HepG2 (cell line): ENCODE measurements around the gene CHCHD1. TPM values are rescaled to one million over a fixed set of nuclear protein-coding genes. Genes with fewer than 3 reads are reported as not detected.
A peak's percentile ranks its signal among the peaks of the same experiment; 100 is the strongest.

ENCODE experiments used
- CBX2 ChIP-seq, 2 experiments: fragments of 200-600 bp in 1 of 2; sonication (generic); formaldehyde crosslinking in 1 of 2; IDR thresholded peaks; 2 replicates each; pipeline versions ENCODE4 v1.7.0 to v1.8.1; 2018 to 2022; ENCODE audit warnings: low read depth in 2 of 2, low read length in 1 of 2, mild to moderate bottlenecking in 1 of 2, missing genetic modification reagents in 1 of 2
- DR1 ChIP-seq: sonication (generic); formaldehyde crosslinking; IDR thresholded peaks from 2 replicates; pipeline ENCODE4 v1.8.0; 2021; ENCODE audit warnings: mild to moderate bottlenecking, missing genetic modification reagents, inconsistent platforms
- EZH2 ChIP-seq: conservative IDR thresholded peaks from 2 replicates; pipeline ENCODE4 v1.6.1; 2012; ENCODE audit warnings: mild to moderate bottlenecking, low read depth, low read length, moderate library complexity
- NONO ChIP-seq, 2 experiments: fragments of 450-650 bp in 1 of 2; sonication (generic) in 1 of 2; formaldehyde crosslinking in 1 of 2; IDR thresholded peaks in 1 of 2; conservative IDR thresholded peaks in 1 of 2; 2 replicates each; pipeline versions ENCODE4 v1.6.1 to v1.8.0; 2017 to 2022; ENCODE audit warnings: mild to moderate bottlenecking in 1 of 2, missing genetic modification reagents in 1 of 2, moderate library complexity in 1 of 2
- RELA ChIP-seq: sonication (generic); formaldehyde crosslinking; IDR thresholded peaks from 2 replicates; pipeline ENCODE4 v1.4.0; 2020; ENCODE audit warnings: missing genetic modification reagents
- SNRNP70 ChIP-seq: fragments of 200-400 bp; formaldehyde crosslinking; IDR thresholded peaks from 2 replicates; pipeline ENCODE4 v1.6.1; 2017; ENCODE audit warnings: mild to moderate bottlenecking, low read depth, low read length, moderate library complexity
- THYN1 ChIP-seq: sonication (generic); formaldehyde crosslinking; IDR thresholded peaks from 2 replicates; pipeline ENCODE4 v1.8.1; 2023; ENCODE audit warnings: low read depth, mild to moderate bottlenecking, moderate library complexity, missing genetic modification reagents, borderline replicate concordance
- ZNF24 ChIP-seq: fragments of 450-650 bp; IDR thresholded peaks from 2 replicates; pipeline ENCODE4 v1.6.1; 2017; ENCODE audit warnings: antibody characterized with exemption, mild to moderate bottlenecking
- ZNF598 ChIP-seq: sonication (generic); formaldehyde crosslinking; IDR thresholded peaks from 2 replicates; pipeline ENCODE4 v1.5.1; 2020; ENCODE audit warnings: mild to moderate bottlenecking, missing genetic modification reagents, borderline replicate concordance
- ZNF619 ChIP-seq: sonication (generic); formaldehyde crosslinking; IDR thresholded peaks from 2 replicates; pipeline ENCODE4 v1.4.0; 2020; ENCODE audit warnings: mild to moderate bottlenecking, missing genetic modification reagents
- ZNF652 ChIP-seq: IDR thresholded peaks from 2 replicates; pipeline ENCODE4 v1.6.1; 2016; ENCODE audit warnings: low read depth, borderline replicate concordance
- ZNF841 ChIP-seq: sonication (generic); formaldehyde crosslinking; IDR thresholded peaks from 2 replicates; pipeline ENCODE4 v1.8.1; 2023; ENCODE audit warnings: missing genetic modification reagents, borderline replicate concordance
- polyA plus RNA-seq, 8 experiments: library from polyadenylated mRNA; depleted of rRNA in 3 of 8; stranded (reverse) in 7 of 8; unstranded in 1 of 8; fragments of >200 nt; fragmentation: Illumina TruSeq in 4 of 8; extraction: Trizol in 4 of 8; gene quantifications; 2 replicates each; pipeline versions ENCODE4 v1.2.1 to v1.2.3, GENCODE V29; 2011 to 2016; ENCODE audit warnings: low read depth in 4 of 8, missing spikeins in 1 of 8, mixed read lengths in 1 of 8; ENCODE audit not compliant: insufficient read depth in 1 of 8
- total RNA-seq, 5 experiments: library from RNA; depleted of rRNA; stranded (reverse); fragments of >200 nt; fragmentation: Illumina TruSeq; extraction: Trizol; gene quantifications; 2 replicates each; pipeline ENCODE4 v1.2.3, GENCODE V29; 2016; ENCODE audit warnings: low read depth in 1 of 5
- TF ChIP-seq, protein P1 (sequence below): sonication (generic); formaldehyde crosslinking; IDR thresholded peaks from 2 replicates; pipeline ENCODE4 v1.5.0; 2020; ENCODE audit warnings: mild to moderate bottlenecking, missing genetic modification reagents, borderline replicate concordance
- TF ChIP-seq, protein P2 (sequence below): IDR thresholded peaks from 2 replicates; pipeline ENCODE4 v1.6.1; 2018; ENCODE audit warnings: missing genetic modification reagents, mild to moderate bottlenecking, missing compliant biosample characterization
- TF ChIP-seq, protein P3 (sequence below): sonication (generic); formaldehyde crosslinking; IDR thresholded peaks from 2 replicates; pipeline ENCODE4 v1.5.0; 2020; ENCODE audit warnings: mild to moderate bottlenecking, missing genetic modification reagents
- TF ChIP-seq, protein P4 (sequence below): sonication (generic); formaldehyde crosslinking; IDR thresholded peaks from 2 replicates; pipeline ENCODE4 v1.4.0; 2020; ENCODE audit warnings: mild to moderate bottlenecking, missing genetic modification reagents

CHCHD1 gene
- total and polyA plus RNA-seq, 2 of the 13 experiments (the other 11 are each of a cell fraction or from before 2014, with no cell fraction given), result 36.9 to 71.2 TPM

DNA sequence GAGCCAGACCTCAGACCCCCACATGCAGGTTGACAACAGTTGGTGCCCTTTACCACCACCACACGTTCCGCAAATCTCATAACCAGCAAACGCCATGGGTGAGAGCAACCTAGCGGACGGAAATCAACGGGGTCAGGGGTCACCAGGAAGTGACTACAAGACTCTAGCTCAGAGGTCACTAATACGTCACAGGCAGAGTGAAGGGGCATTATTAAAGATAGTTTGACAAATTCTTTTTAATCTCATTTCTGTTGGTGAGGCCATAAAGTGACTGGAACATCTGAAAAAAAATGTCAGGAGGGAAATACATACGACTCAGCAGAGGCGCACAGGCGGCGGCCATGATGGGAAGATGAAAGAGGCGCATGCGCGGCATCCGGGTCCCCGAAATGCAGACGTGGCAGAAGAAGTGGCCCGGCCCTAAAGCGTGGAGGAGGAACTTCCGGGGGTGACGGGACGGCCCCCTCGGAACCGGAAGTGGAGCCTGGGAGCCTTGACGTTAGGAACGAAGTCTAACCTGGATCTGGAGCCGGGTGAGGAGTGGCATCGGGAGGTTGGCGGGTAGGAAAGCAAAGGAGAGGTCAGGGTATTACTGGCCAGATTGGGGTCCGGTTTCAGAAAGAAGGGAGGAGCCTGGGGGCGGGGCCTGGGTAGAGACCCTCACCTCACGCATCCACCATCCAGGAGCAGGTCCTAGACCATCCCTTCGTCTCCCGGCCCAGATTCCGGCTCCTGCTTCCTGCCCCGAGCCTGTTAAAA, 37.8 kb upstream of the CHCHD1 start, which contains the start of gene SEC24C (continued):
- TF ChIP-seq, protein P1, sequence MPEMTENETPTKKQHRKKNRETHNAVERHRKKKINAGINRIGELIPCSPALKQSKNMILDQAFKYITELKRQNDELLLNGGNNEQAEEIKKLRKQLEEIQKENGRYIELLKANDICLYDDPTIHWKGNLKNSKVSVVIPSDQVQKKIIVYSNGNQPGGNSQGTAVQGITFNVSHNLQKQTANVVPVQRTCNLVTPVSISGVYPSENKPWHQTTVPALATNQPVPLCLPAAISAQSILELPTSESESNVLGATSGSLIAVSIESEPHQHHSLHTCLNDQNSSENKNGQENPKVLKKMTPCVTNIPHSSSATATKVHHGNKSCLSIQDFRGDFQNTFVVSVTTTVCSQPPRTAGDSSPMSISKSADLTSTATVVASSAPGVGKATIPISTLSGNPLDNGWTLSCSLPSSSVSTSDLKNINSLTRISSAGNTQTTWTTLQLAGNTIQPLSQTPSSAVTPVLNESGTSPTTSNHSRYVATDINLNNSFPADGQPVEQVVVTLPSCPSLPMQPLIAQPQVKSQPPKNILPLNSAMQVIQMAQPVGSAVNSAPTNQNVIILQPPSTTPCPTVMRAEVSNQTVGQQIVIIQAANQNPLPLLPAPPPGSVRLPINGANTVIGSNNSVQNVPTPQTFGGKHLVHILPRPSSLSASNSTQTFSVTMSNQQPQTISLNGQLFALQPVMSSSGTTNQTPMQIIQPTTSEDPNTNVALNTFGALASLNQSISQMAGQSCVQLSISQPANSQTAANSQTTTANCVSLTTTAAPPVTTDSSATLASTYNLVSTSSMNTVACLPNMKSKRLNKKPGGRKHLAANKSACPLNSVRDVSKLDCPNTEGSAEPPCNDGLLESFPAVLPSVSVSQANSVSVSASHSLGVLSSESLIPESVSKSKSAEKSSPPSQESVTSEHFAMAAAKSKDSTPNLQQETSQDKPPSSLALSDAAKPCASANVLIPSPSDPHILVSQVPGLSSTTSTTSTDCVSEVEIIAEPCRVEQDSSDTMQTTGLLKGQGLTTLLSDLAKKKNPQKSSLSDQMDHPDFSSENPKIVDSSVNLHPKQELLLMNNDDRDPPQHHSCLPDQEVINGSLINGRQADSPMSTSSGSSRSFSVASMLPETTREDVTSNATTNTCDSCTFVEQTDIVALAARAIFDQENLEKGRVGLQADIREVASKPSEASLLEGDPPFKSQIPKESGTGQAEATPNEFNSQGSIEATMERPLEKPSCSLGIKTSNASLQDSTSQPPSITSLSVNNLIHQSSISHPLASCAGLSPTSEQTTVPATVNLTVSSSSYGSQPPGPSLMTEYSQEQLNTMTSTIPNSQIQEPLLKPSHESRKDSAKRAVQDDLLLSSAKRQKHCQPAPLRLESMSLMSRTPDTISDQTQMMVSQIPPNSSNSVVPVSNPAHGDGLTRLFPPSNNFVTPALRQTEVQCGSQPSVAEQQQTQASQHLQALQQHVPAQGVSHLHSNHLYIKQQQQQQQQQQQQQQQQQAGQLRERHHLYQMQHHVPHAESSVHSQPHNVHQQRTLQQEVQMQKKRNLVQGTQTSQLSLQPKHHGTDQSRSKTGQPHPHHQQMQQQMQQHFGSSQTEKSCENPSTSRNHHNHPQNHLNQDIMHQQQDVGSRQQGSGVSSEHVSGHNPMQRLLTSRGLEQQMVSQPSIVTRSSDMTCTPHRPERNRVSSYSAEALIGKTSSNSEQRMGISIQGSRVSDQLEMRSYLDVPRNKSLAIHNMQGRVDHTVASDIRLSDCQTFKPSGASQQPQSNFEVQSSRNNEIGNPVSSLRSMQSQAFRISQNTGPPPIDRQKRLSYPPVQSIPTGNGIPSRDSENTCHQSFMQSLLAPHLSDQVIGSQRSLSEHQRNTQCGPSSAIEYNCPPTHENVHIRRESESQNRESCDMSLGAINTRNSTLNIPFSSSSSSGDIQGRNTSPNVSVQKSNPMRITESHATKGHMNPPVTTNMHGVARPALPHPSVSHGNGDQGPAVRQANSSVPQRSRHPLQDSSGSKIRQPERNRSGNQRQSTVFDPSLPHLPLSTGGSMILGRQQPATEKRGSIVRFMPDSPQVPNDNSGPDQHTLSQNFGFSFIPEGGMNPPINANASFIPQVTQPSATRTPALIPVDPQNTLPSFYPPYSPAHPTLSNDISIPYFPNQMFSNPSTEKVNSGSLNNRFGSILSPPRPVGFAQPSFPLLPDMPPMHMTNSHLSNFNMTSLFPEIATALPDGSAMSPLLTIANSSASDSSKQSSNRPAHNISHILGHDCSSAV (CRISPR knock-in tag), result 0 out of 2 replicates have a peak, but pooled peaks have one; percentile 70
- TF ChIP-seq DR1 (CRISPR knock-in tag), result peak; percentile 45; the same call in 1 of the 2 replicates
- TF ChIP-seq ZNF24, result no peak
- peak; percentile 74; the same call in 1 of the 2 replicates for TF ChIP-seq ZNF598
- TF ChIP-seq ZNF841 (CRISPR knock-in tag), result no peak
- no peak for TF ChIP-seq ZNF619
- TF ChIP-seq, protein P2, sequence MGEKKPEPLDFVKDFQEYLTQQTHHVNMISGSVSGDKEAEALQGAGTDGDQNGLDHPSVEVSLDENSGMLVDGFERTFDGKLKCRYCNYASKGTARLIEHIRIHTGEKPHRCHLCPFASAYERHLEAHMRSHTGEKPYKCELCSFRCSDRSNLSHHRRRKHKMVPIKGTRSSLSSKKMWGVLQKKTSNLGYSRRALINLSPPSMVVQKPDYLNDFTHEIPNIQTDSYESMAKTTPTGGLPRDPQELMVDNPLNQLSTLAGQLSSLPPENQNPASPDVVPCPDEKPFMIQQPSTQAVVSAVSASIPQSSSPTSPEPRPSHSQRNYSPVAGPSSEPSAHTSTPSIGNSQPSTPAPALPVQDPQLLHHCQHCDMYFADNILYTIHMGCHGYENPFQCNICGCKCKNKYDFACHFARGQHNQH, result peak; percentile 71; the same call in 1 of the 2 replicates
- TF ChIP-seq, protein P3, sequence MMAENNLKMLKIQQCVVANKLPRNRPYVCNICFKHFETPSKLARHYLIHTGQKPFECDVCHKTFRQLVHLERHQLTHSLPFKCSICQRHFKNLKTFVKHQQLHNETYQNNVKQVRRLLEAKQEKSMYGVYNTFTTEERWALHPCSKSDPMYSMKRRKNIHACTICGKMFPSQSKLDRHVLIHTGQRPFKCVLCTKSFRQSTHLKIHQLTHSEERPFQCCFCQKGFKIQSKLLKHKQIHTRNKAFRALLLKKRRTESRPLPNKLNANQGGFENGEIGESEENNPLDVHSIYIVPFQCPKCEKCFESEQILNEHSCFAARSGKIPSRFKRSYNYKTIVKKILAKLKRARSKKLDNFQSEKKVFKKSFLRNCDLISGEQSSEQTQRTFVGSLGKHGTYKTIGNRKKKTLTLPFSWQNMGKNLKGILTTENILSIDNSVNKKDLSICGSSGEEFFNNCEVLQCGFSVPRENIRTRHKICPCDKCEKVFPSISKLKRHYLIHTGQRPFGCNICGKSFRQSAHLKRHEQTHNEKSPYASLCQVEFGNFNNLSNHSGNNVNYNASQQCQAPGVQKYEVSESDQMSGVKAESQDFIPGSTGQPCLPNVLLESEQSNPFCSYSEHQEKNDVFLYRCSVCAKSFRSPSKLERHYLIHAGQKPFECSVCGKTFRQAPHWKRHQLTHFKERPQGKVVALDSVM (CRISPR knock-in tag), result no peak
- no peak for TF ChIP-seq RELA (CRISPR knock-in tag)
- TF ChIP-seq, protein P4, sequence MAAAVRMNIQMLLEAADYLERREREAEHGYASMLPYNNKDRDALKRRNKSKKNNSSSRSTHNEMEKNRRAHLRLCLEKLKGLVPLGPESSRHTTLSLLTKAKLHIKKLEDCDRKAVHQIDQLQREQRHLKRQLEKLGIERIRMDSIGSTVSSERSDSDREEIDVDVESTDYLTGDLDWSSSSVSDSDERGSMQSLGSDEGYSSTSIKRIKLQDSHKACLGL (CRISPR knock-in tag), result peak; percentile 65; the same call in 1 of the 2 replicates
- no peak for TF ChIP-seq ZNF652 (CRISPR knock-in tag)
- no peak for TF ChIP-seq NONO (IDR thresholded peaks at IDR 0.05)
- TF ChIP-seq NONO (CRISPR knock-in tag; conservative IDR thresholded peaks at IDR 0.05), result peak; percentile 86
- no peak for TF ChIP-seq SNRNP70
- TF ChIP-seq THYN1, result no peak
- no peak for TF ChIP-seq CBX2 (IDR thresholded peaks at IDR 0.05; ENCODE audit: low read depth, low read length)
- TF ChIP-seq CBX2 (CRISPR knock-in tag; IDR thresholded peaks at IDR 0.05; ENCODE audit: low read depth), result no peak
- TF ChIP-seq EZH2, result no peak
